ENCODE measurements around the gene VAV2.

GRCh38 chr9:133943036-133943780 lies 48.9 kb downstream of the VAV2 start:
- TF ChIP-seq EZH2 (IDR thresholded peaks at IDR 0.05; ENCODE audit: low read length, unreplicated experiment) = no peak
- TF ChIP-seq CTCF (conservative IDR thresholded peaks at IDR 0.05; ENCODE audit: low read depth, low read length) = no peak
- TF ChIP-seq EZH2phosphoT487 (IDR thresholded peaks at IDR 0.05; ENCODE audit: borderline replicate concordance, low read length) = no peak
